Osteoblast (primary cell): ENCODE data around the gene LURAP1L. TPM values are rescaled to one million over a fixed set of nuclear protein-coding genes. Genes with fewer than 3 reads are reported as not detected.

Source experiments
- DNase-seq: peaks from one replicate; pipeline ENCODE4 v3.0.0; 2011; ENCODE audit warnings: low spot score, mixed read lengths; ENCODE audit not compliant: insufficient read length; ENCODE audit errors: missing footprints
- H2AFZ ChIP-seq: 2 replicates; pipeline ENCODE4 v1.6.0; 2011; ENCODE audit warnings: mild to moderate bottlenecking, low read length
- H3K27ac ChIP-seq: 2 replicates; pipeline ENCODE4 v1.5.1; 2011; ENCODE audit warnings: mild to moderate bottlenecking, low read depth, low read length, moderate library complexity
- H3K27me3 ChIP-seq: 2 replicates; pipeline ENCODE4 v1.6.0; 2012; ENCODE audit warnings: mild to moderate bottlenecking, control low read depth, inconsistent platforms, low read length, moderate library complexity; ENCODE audit not compliant: insufficient read depth
- H3K36me3 ChIP-seq: 2 replicates; pipeline ENCODE4 v1.5.1; 2011; ENCODE audit warnings: mild to moderate bottlenecking, low read length, control low read depth, moderate library complexity; ENCODE audit not compliant: insufficient read depth
- H3K4me1 ChIP-seq: 2 replicates; pipeline ENCODE4 v1.5.1; 2011; ENCODE audit warnings: mild to moderate bottlenecking, low read length, control low read depth, moderate library complexity; ENCODE audit not compliant: insufficient read depth
- H3K4me2 ChIP-seq: 2 replicates; pipeline ENCODE4 v1.6.0; 2011; ENCODE audit warnings: mild to moderate bottlenecking, low read length; ENCODE audit not compliant: insufficient read depth
- H3K4me3 ChIP-seq: fragments of 200-600 bp; sonication (generic); 3 replicates; pipeline ENCODE4 v1.5.1; 2012; ENCODE audit warnings: mild to moderate bottlenecking, low read length, inconsistent platforms; ENCODE audit not compliant: insufficient read depth
- H3K79me2 ChIP-seq: 2 replicates; pipeline ENCODE4 v1.6.0; 2012; ENCODE audit warnings: mild to moderate bottlenecking, low read length, control low read depth, inconsistent platforms; ENCODE audit not compliant: insufficient read depth
- H3K9me3 ChIP-seq: 2 replicates; pipeline ENCODE4 v1.5.1; 2011; ENCODE audit warnings: low read depth, low read length, control low read depth
- H4K20me1 ChIP-seq: 2 replicates; pipeline ENCODE4 v1.6.0; 2012; ENCODE audit warnings: mild to moderate bottlenecking, low read length, control low read depth; ENCODE audit not compliant: insufficient read depth
- CTCF ChIP-seq: IDR thresholded peaks from 2 replicates; pipeline ENCODE4 v1.5.1; 2011; ENCODE audit warnings: mild to moderate bottlenecking, low read depth, low read length, moderate library complexity; ENCODE audit errors: extremely low read depth
- total RNA-seq: library from RNA; depleted of rRNA; stranded (reverse); fragments of >200 nt; gene quantifications from 2 replicates; pipeline ENCODE4 v1.2.3, GENCODE V29; 2012

LURAP1L gene
- total RNA-seq, 1 donor = 88.3 TPM

GRCh38 chr9:12846035-12846434 lies 71.2 kb downstream of the LURAP1L start:
- no peak overlapping the region for H3K27ac ChIP-seq
- no peak overlapping the region for H3K4me3 ChIP-seq
- no peak overlapping the region for H3K4me2 ChIP-seq
- DNase-seq = no peak
- H3K4me1 ChIP-seq = no peaks in the 10 kb centered on the region
- no peaks in the 10 kb centered on the region for H3K79me2 ChIP-seq
- H3K36me3 ChIP-seq = no peaks in the 10 kb centered on the region
- H4K20me1 ChIP-seq = no peaks in the 10 kb centered on the region
- H2AFZ ChIP-seq = no peak overlapping the region
- H3K27me3 ChIP-seq = no peaks in the 10 kb centered on the region
- no peaks in the 10 kb centered on the region for H3K9me3 ChIP-seq
- no peak for TF ChIP-seq CTCF

GRCh38 chr9:12847561-12847960 lies 72.7 kb downstream of the LURAP1L start:
- Histone ChIP-seq H4K20me1 (no peaks in the 10 kb centered on the region), H3K4me2 (no peak overlapping the region), H3K9me3 (no peaks in the 10 kb centered on the region), H3K4me1 (no peaks in the 10 kb centered on the region), H3K79me2 (no peaks in the 10 kb centered on the region), H3K36me3 (no peaks in the 10 kb centered on the region), H3K27ac (no peak overlapping the region), H3K4me3 (no peak overlapping the region), H2AFZ (no peak overlapping the region), H3K27me3 (no peaks in the 10 kb centered on the region)
- no peak for TF ChIP-seq CTCF
- no peak for DNase-seq

GRCh38 chr9:12849486-12850003 lies 74.7 kb downstream of the LURAP1L start:
- Histone ChIP-seq H3K9me3 (no peaks in the 10 kb centered on the region), H4K20me1 (no peaks in the 10 kb centered on the region), H3K4me1 (no peaks in the 10 kb centered on the region), H3K36me3 (no peaks in the 10 kb centered on the region), H3K27me3 (no peaks in the 10 kb centered on the region), H3K27ac (no peak overlapping the region), H3K4me3 (no peak overlapping the region), H3K4me2 (no peak overlapping the region), H3K79me2 (no peaks in the 10 kb centered on the region), H2AFZ (no peak overlapping the region)
- no peak for TF ChIP-seq CTCF
- no peak for DNase-seq

GRCh38 chr9:12851341-12852090 lies 76.7 kb downstream of the LURAP1L start:
- Histone ChIP-seq H2AFZ (no peak overlapping the region), H3K36me3 (no peaks in the 10 kb centered on the region), H4K20me1 (no peaks in the 10 kb centered on the region), H3K79me2 (no peaks in the 10 kb centered on the region), H3K4me3 (no peak overlapping the region), H3K4me1 (no peaks in the 10 kb centered on the region), H3K4me2 (no peak overlapping the region), H3K9me3 (no peaks in the 10 kb centered on the region), H3K27me3 (no peaks in the 10 kb centered on the region), H3K27ac (no peak overlapping the region)
- DNase-seq = no peak
- no peak for TF ChIP-seq CTCF
